ENCODE results near the gene HAUS8. TPM values are rescaled to one million over a fixed set of nuclear protein-coding genes. Genes with fewer than 3 reads are reported as not detected.

Gene HAUS8
- total and polyA plus RNA-seq, 2 donors (not counting 1 experiment from before 2014, with no cell fraction given) = 17.6 to 24.9 TPM

- H3K27me3 Mint-ChIP-seq = no peaks in the 10 kb centered on the region
- H3K4me1 Mint-ChIP-seq = peaks cover 78% of the 10 kb centered on the region
- Histone ChIP-seq H3K36me3 (replicated peaks in 1 of 2; ENCODE audit: control extremely low read depth in 1 of 2, control insufficient read depth in 1 of 2, extremely low read depth in 1 of 2, insufficient read depth in 2 of 2, low read length in 1 of 2) (peaks cover 0 to 47% of the 10 kb centered on the region in 2 experiments), H3K79me2 (ENCODE audit: control insufficient read depth, insufficient read depth, low read length) (peaks cover 85% of the 10 kb centered on the region), H3K4me3 (ENCODE audit: control extremely low read depth in 1 of 5, extremely low read depth in 1 of 5, insufficient read depth in 1 of 5, low read depth in 2 of 5, low read length in 4 of 5) (no peak overlapping the region), H3K9me3 (ENCODE audit: control extremely low read depth in 1 of 3, control insufficient read depth in 2 of 3, insufficient read depth in 1 of 3, low read length in 2 of 3) (peaks cover 0 to 9% (median 0%) of the 10 kb centered on the region in 3 donors), H2AFZ (ENCODE audit: insufficient read depth, low read depth, low read length, poor library complexity, severe bottlenecking) (no peak overlapping the region), H3K9ac (ENCODE audit: low read length) (no peak overlapping the region), H3K27ac (ENCODE audit: low read length in 2 of 2) (no peak overlapping the region), H4K20me1 (ENCODE audit: control insufficient read depth, insufficient read depth, low read length, poor library complexity, severe bottlenecking) (peaks cover 45% of the 10 kb centered on the region), H3K4me2 (replicated peaks; ENCODE audit: low read depth, low read length, poor library complexity, severe bottlenecking) (no peak overlapping the region), H3K4me1 (ENCODE audit: control insufficient read depth in 2 of 2, insufficient read depth in 2 of 2, low read length in 2 of 2) (peaks cover 52 to 70% of the 10 kb centered on the region in 2 donors), H3K27me3 (replicated peaks in 1 of 4; ENCODE audit: control extremely low read depth in 1 of 4, control insufficient read depth in 3 of 4, insufficient read depth in 4 of 4, low read length in 3 of 4) (no peaks in the 10 kb centered on the region)
- DNase-seq (no peak), ATAC-seq (ENCODE audit: low read depth) (no peak)
- no peaks in the 10 kb centered on the region for H3K9me3 Mint-ChIP-seq (ENCODE audit: insufficient read depth)
- ChIA-PET POLR2A (no interaction called here), CTCF (interaction anchor here (1.0 kb wide), 1 partner anchor 9 kb away, joined by 3 read pairs; no protein-coding TSS in a partner anchor)
- H3K4me3 Mint-ChIP-seq = no peak overlapping the region
- no peak for TF ChIP-seq EZH2 (IDR thresholded peaks at IDR 0.05; ENCODE audit: borderline replicate concordance, insufficient read depth, low read depth, low read length, poor library complexity, severe bottlenecking)
- no peak for TF ChIP-seq CTCF (IDR thresholded peaks at IDR 0.05)
- WGBS (ENCODE audit: insufficient coverage) = 81% methylated on average over 8 of the region's 17 CpGs
- intact Hi-C loops (cut with micrococcal nuclease) = no loop called here
- H3K27ac Mint-ChIP-seq = peak overlapping the region; percentile 72
Measured at GRCh38 chr19:17113127-17113785, 38.0 kb upstream of the HAUS8 start.

- TF ChIP-seq EZH2 (IDR thresholded peaks at IDR 0.05; ENCODE audit: borderline replicate concordance, insufficient read depth, low read depth, low read length, poor library complexity, severe bottlenecking) (no peak), CTCF (IDR thresholded peaks at IDR 0.05) (no peak)
- DNase-seq = no peak
- Histone ChIP-seq H3K27ac (ENCODE audit: low read length in 2 of 2) (no peak overlapping the region), H3K9me3 (ENCODE audit: control extremely low read depth in 1 of 3, control insufficient read depth in 2 of 3, insufficient read depth in 1 of 3, low read length in 2 of 3) (peaks cover 0 to 9% (median 0%) of the 10 kb centered on the region in 3 donors), H3K4me3 (ENCODE audit: control extremely low read depth in 1 of 5, extremely low read depth in 1 of 5, insufficient read depth in 1 of 5, low read depth in 2 of 5, low read length in 4 of 5) (no peak overlapping the region), H2AFZ (ENCODE audit: insufficient read depth, low read depth, low read length, poor library complexity, severe bottlenecking) (no peak overlapping the region), H3K9ac (ENCODE audit: low read length) (no peak overlapping the region), H3K79me2 (ENCODE audit: control insufficient read depth, insufficient read depth, low read length) (peaks cover 85% of the 10 kb centered on the region), H3K4me2 (replicated peaks; ENCODE audit: low read depth, low read length, poor library complexity, severe bottlenecking) (no peak overlapping the region), H3K4me1 (ENCODE audit: control insufficient read depth in 2 of 2, insufficient read depth in 2 of 2, low read length in 2 of 2) (peaks cover 58 to 76% of the 10 kb centered on the region in 2 donors), H3K36me3 (replicated peaks in 1 of 2; ENCODE audit: control extremely low read depth in 1 of 2, control insufficient read depth in 1 of 2, extremely low read depth in 1 of 2, insufficient read depth in 2 of 2, low read length in 1 of 2) (peaks cover 0 to 48% of the 10 kb centered on the region in 2 experiments), H4K20me1 (ENCODE audit: control insufficient read depth, insufficient read depth, low read length, poor library complexity, severe bottlenecking) (peaks cover 45% of the 10 kb centered on the region), H3K27me3 (replicated peaks in 1 of 4; ENCODE audit: control extremely low read depth in 1 of 4, control insufficient read depth in 3 of 4, insufficient read depth in 4 of 4, low read length in 3 of 4) (no peaks in the 10 kb centered on the region)
- 89% methylated on average over 6 of the region's 7 CpGs for WGBS (ENCODE audit: insufficient coverage)
- no peak overlapping the region for H3K4me3 Mint-ChIP-seq
- H3K27ac Mint-ChIP-seq = peak overlapping the region; percentile 72
- CTCF ChIA-PET = no interaction called here
- no peak for ATAC-seq (ENCODE audit: low read depth)
- no peaks in the 10 kb centered on the region for H3K27me3 Mint-ChIP-seq
- intact Hi-C loops (cut with micrococcal nuclease) = no loop called here
- H3K4me1 Mint-ChIP-seq = peaks cover 80% of the 10 kb centered on the region
- no peaks in the 10 kb centered on the region for H3K9me3 Mint-ChIP-seq (ENCODE audit: insufficient read depth)
- POLR2A ChIA-PET = no interaction called here
Measured at GRCh38 chr19:17112700-17113099, 37.4 kb upstream of the HAUS8 start.
